PC-9 (cell line): ENCODE results near the gene LIN7B.
"Not testable (repeated sequence)": the region's sequence is repeated elsewhere in the genome, so short reads cannot be mapped to it uniquely, and the experiment has no call there.

Experiments used
- CTCF ChIP-seq: fragments of 200-600 bp; sonication (generic); conservative IDR thresholded peaks from 2 replicates; pipeline ENCODE4 v1.6.1; 2017; ENCODE audit warnings: mixed run types, antibody characterized with exemption, mild to moderate bottlenecking, moderate library complexity
- EZH2 ChIP-seq: fragments of 200-600 bp; sonication (generic); IDR thresholded peaks from 2 replicates; pipeline ENCODE4 v1.8.0; 2017; ENCODE audit warnings: antibody characterized with exemption, low read depth

GRCh38 chr19:49146408-49146770 is 32.2 kb downstream of the LIN7B start:
- TF ChIP-seq CTCF, EZH2: not testable (repeated sequence)
